B cell (primary cell): ENCODE results near the gene POU3F3. TPM values are rescaled to one million over a fixed set of nuclear protein-coding genes. Genes with fewer than 3 reads are reported as not detected.

Experiments used
- ATAC-seq: fragments of 200-7000 bp; cut with Tn5 transposase; one replicate; pipeline ENCODE4 v1.10.0; 2021; ENCODE audit warnings: low read depth, mild to moderate bottlenecking, moderate number of reproducible peaks, moderate library complexity
- CTCF ChIA-PET: fragments of 350-600 bp; sonication (Branson Sonifier 250); formaldehyde crosslinking; loops from one replicate; lab custom pipeline; 2021; ENCODE audit warnings: antibody characterized with exemption, inconsistent platforms; lab: Charles Lee
- POLR2A ChIA-PET: fragments of 350-600 bp; sonication (Branson Sonifier 250); formaldehyde crosslinking; loops from one replicate; lab custom pipeline; 2021; ENCODE audit warnings: antibody characterized with exemption; lab: Charles Lee
- DNase-seq: peaks from one replicate; pipeline ENCODE4 v3.0.0; 2013
- H2AFZ ChIP-seq: 2 replicates; pipeline ENCODE4 v1.6.1; 2012; ENCODE audit warnings: mild to moderate bottlenecking, low read depth, low read length; ENCODE audit not compliant: insufficient read depth, poor library complexity, severe bottlenecking
- H3K27ac ChIP-seq, 2 donors: 1 replicate in 1 of 2; 2 replicates in 1 of 2; pipeline ENCODE4 v1.5.1; 2012 to 2013; ENCODE audit warnings: low read length in 2 of 2, mild to moderate bottlenecking in 2 of 2, moderate library complexity in 1 of 2
- H3K27me3 ChIP-seq, 4 experiments: fragments of 200-600 bp in 1 of 4; sonication (generic) in 1 of 4; replicated peaks in 1 of 4; 1 replicate in 2 of 4; 2 replicates in 2 of 4; pipeline versions ENCODE4 v1.6.1 to v1.7.0; 2013 to 2016; ENCODE audit warnings: low read length in 3 of 4, mild to moderate bottlenecking in 2 of 4, mixed read lengths in 1 of 4, moderate library complexity in 1 of 4; ENCODE audit not compliant: insufficient read depth in 4 of 4, control insufficient read depth in 3 of 4; ENCODE audit errors: control extremely low read depth in 1 of 4
- H3K36me3 ChIP-seq, 2 experiments: replicated peaks in 1 of 2; 1 replicate in 1 of 2; 2 replicates in 1 of 2; pipeline versions ENCODE4 v1.6.1 to v1.7.1; 2013; ENCODE audit warnings: low read length in 1 of 2; ENCODE audit not compliant: insufficient read depth in 2 of 2, control insufficient read depth in 1 of 2; ENCODE audit errors: control extremely low read depth in 1 of 2, extremely low read depth in 1 of 2
- H3K4me1 ChIP-seq, 2 donors: fragments of 200-600 bp in 1 of 2; sonication (generic) in 1 of 2; 1 replicate in 1 of 2; 2 replicates in 1 of 2; pipeline versions ENCODE4 v1.5.1 to v1.6.1; 2013 to 2017; ENCODE audit warnings: low read length in 2 of 2; ENCODE audit not compliant: control insufficient read depth in 2 of 2, insufficient read depth in 2 of 2
- H3K4me2 ChIP-seq: replicated peaks from 2 replicates; pipeline ENCODE3; 2012; ENCODE audit warnings: mild to moderate bottlenecking, low read depth, low read length; ENCODE audit not compliant: poor library complexity, severe bottlenecking
- H3K4me3 ChIP-seq, 5 experiments: fragments of 200-600 bp in 1 of 5; sonication (generic) in 1 of 5; 1 replicate in 3 of 5; 2 replicates in 2 of 5; pipeline versions ENCODE4 v1.5.1 to v1.7.0; 2011 to 2016; ENCODE audit warnings: low read length in 4 of 5, mild to moderate bottlenecking in 4 of 5, low read depth in 2 of 5, control low read depth in 1 of 5, moderate library complexity in 1 of 5; ENCODE audit not compliant: insufficient read depth in 1 of 5; ENCODE audit errors: control extremely low read depth in 1 of 5, extremely low read depth in 1 of 5
- H3K79me2 ChIP-seq: fragments of 200-600 bp; sonication (generic); one replicate; pipeline ENCODE4 v1.6.0; 2016; ENCODE audit warnings: low read length; ENCODE audit not compliant: control insufficient read depth, insufficient read depth
- H3K9ac ChIP-seq: fragments of 200-600 bp; sonication (generic); 2 replicates; pipeline ENCODE4 v1.6.1; 2017; ENCODE audit warnings: mild to moderate bottlenecking, low read length, moderate library complexity
- H3K9me3 ChIP-seq, 3 donors: one replicate each; pipeline versions ENCODE4 v1.6.1 to v1.7.1; 2013; ENCODE audit warnings: low read length in 2 of 3; ENCODE audit not compliant: control insufficient read depth in 2 of 3, insufficient read depth in 1 of 3; ENCODE audit errors: control extremely low read depth in 1 of 3
- H4K20me1 ChIP-seq: 2 replicates; pipeline ENCODE4 v1.6.0; 2012; ENCODE audit warnings: mild to moderate bottlenecking, low read length; ENCODE audit not compliant: insufficient read depth, control insufficient read depth, poor library complexity, severe bottlenecking
- H3K27ac Mint-ChIP-seq: one replicate; pipeline ENCODE4 v1.8.0; 2021; ENCODE audit warnings: mixed read lengths
- H3K27me3 Mint-ChIP-seq: one replicate; pipeline ENCODE4 v1.8.0; 2021; ENCODE audit warnings: mixed read lengths
- H3K4me1 Mint-ChIP-seq: one replicate; pipeline ENCODE4 v1.8.0; 2021; ENCODE audit warnings: mixed read lengths
- H3K4me3 Mint-ChIP-seq: one replicate; pipeline ENCODE4 v1.8.0; 2021; ENCODE audit warnings: mixed read lengths
- H3K9me3 Mint-ChIP-seq: one replicate; pipeline ENCODE4 v1.8.0; 2022; ENCODE audit warnings: mixed read lengths; ENCODE audit not compliant: insufficient read depth
- EZH2 ChIP-seq: IDR thresholded peaks from 2 replicates; pipeline ENCODE4 v1.6.1; 2012; ENCODE audit warnings: borderline replicate concordance, low read depth, mild to moderate bottlenecking, moderate library complexity, low read length; ENCODE audit not compliant: insufficient read depth, poor library complexity, severe bottlenecking
- WGBS: methylation state at CpG from one replicate; pipeline ENCODE4 v1.1.5; 2013; ENCODE audit warnings: missing lambda C conversion rate; ENCODE audit not compliant: insufficient coverage; 5-methylcytosine and 5-hydroxymethylcytosine counted together
- intact Hi-C: fragments of 100-400 bp; cut with micrococcal nuclease; formaldehyde crosslinking; loops from one replicate; pipeline ENCODE4 v1.10.0; 2022
- polyA plus RNA-seq: library from polyadenylated mRNA; depleted of rRNA; stranded (reverse); fragments of >200 nt; gene quantifications from 2 replicates; pipeline ENCODE4 v1.2.3, GENCODE V29; 2012
- total RNA-seq, 2 donors: library from RNA; stranded (reverse); fragments of 120-200 nt in 1 of 2; gene quantifications; 1 replicate in 1 of 2; 2 replicates in 1 of 2; pipeline versions ENCODE4 v1.2.3 to v1.2.4, GENCODE V29; 2013 to 2022
- TF ChIP-seq, protein P1 (sequence below): fragments of 200-600 bp; IDR thresholded peaks from one replicate; pipeline ENCODE4 v1.8.0; 2022; ENCODE audit warnings: antibody characterized with exemption, mild to moderate bottlenecking

POU3F3 gene
- total and polyA plus RNA-seq, 2 donors (not counting 1 experiment from before 2014, with no cell fraction given): 0.03 to 0.12 TPM

DNA sequence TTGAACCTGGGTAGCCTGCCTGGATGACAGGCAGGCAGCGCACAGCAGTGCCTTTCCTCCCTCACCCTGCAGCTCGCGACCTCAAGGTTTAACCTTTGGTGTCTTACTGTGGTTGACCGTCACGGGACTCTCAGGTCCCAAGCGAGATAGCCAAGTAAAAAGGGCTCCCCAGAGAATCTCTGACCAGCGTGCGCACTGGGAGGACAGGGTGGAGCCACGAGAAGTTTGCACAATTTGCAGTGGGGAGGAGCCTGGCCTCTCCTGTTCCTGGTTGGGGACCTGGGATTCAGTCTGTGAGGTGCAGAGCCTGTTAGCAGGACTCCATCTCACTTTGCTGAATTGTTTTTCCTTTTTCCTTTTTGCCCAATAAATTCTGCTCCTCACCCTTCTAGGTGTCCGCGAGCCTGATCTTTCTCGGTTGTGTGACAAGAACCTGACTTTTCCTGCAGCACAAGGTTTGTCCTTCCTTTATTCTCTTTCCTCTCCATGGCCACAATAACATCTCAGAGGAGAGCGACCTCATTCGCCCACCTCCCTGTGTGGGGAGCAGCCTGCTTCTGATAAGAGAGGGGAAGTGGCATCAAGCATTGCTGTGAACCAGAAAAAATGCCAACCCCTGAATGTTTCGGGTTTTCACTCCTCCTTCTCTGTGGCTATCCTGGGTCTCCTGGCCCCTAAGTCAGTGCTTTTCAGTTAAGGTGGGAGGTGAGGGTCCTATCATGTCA is 36.2 kb downstream of the POU3F3 start:
- peak overlapping the region; percentile 65 for H3K4me2 ChIP-seq
- H3K27me3 ChIP-seq: no peaks in the 10 kb centered on the region
- ChIA-PET POLR2A (interaction anchor here (0.6 kb wide), 1 partner anchor 856 kb away, joined by 3 read pairs; no protein-coding TSS in a partner anchor), CTCF (interaction anchor here (0.9 kb wide), 1 partner anchor 16 kb away, joined by 3 read pairs; no protein-coding TSS in a partner anchor)
- H3K79me2 ChIP-seq: no peaks in the 10 kb centered on the region
- peaks cover 0 to 13% (median 0%) of the 10 kb centered on the region in 3 donors for H3K9me3 ChIP-seq
- WGBS: 87% methylated on average over 12 of the region's 15 CpGs
- intact Hi-C loops: no loop called here
- H3K36me3 ChIP-seq: no peaks in the 10 kb centered on the region
- peaks cover 32% of the 10 kb centered on the region for H3K4me1 Mint-ChIP-seq
- no peak overlapping the region for H3K27ac ChIP-seq
- TF ChIP-seq, protein P1, sequence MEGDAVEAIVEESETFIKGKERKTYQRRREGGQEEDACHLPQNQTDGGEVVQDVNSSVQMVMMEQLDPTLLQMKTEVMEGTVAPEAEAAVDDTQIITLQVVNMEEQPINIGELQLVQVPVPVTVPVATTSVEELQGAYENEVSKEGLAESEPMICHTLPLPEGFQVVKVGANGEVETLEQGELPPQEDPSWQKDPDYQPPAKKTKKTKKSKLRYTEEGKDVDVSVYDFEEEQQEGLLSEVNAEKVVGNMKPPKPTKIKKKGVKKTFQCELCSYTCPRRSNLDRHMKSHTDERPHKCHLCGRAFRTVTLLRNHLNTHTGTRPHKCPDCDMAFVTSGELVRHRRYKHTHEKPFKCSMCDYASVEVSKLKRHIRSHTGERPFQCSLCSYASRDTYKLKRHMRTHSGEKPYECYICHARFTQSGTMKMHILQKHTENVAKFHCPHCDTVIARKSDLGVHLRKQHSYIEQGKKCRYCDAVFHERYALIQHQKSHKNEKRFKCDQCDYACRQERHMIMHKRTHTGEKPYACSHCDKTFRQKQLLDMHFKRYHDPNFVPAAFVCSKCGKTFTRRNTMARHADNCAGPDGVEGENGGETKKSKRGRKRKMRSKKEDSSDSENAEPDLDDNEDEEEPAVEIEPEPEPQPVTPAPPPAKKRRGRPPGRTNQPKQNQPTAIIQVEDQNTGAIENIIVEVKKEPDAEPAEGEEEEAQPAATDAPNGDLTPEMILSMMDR: no peak
- TF ChIP-seq EZH2: no peak
- H3K27me3 Mint-ChIP-seq: peaks cover 3% of the 10 kb centered on the region
- ATAC-seq (no peak), DNase-seq (no peak)
- peak overlapping the region; percentile 41 for H2AFZ ChIP-seq
- H3K4me3 Mint-ChIP-seq: peak overlapping the region; percentile 30
- no peak overlapping the region for H3K9ac ChIP-seq
- peak overlapping the region; percentile 33 for H3K27ac Mint-ChIP-seq
- no peak overlapping the region for H3K4me3 ChIP-seq
- peaks cover 23 to 35% of the 10 kb centered on the region in 2 donors for H3K4me1 ChIP-seq
- peaks cover 4% of the 10 kb centered on the region for H3K9me3 Mint-ChIP-seq
- H4K20me1 ChIP-seq: no peaks in the 10 kb centered on the region

GRCh38 chr2:104890685-104891069 is 36.8 kb downstream of the POU3F3 start:
- peaks cover 8% of the 10 kb centered on the region for H3K27me3 Mint-ChIP-seq
- no peak overlapping the region for H3K4me2 ChIP-seq
- no peak overlapping the region for H3K4me3 ChIP-seq
- TF ChIP-seq, protein P1: no peak
- TF ChIP-seq EZH2: no peak
- H3K9me3 Mint-ChIP-seq: peaks cover 4% of the 10 kb centered on the region
- ATAC-seq (no peak), DNase-seq (no peak)
- H3K27me3 ChIP-seq: peaks cover 0 to 3% (median 0%) of the 10 kb centered on the region in 4 experiments
- peaks cover 23 to 35% of the 10 kb centered on the region in 2 donors for H3K4me1 ChIP-seq
- POLR2A ChIA-PET: no interaction called here
- no peak overlapping the region for H3K4me3 Mint-ChIP-seq
- no peak overlapping the region for H3K27ac ChIP-seq
- no peaks in the 10 kb centered on the region for H3K36me3 ChIP-seq
- no peaks in the 10 kb centered on the region for H3K79me2 ChIP-seq
- WGBS: 91% methylated on average over 9 of the region's 10 CpGs
- intact Hi-C loops: no loop called here
- H3K4me1 Mint-ChIP-seq: peaks cover 32% of the 10 kb centered on the region
- H2AFZ ChIP-seq: peak overlapping the region; percentile 41
- no peaks in the 10 kb centered on the region for H4K20me1 ChIP-seq
- no peak overlapping the region for H3K27ac Mint-ChIP-seq
- peaks cover 0 to 14% (median 0%) of the 10 kb centered on the region in 3 donors for H3K9me3 ChIP-seq
- H3K9ac ChIP-seq: no peak overlapping the region
- CTCF ChIA-PET: no interaction called here
